Skin epidermis (tissue), 12 donors: ENCODE results near the gene ZNF544.

Experiments
- H3K27ac ChIP-seq, 21 experiments: fragments of 200-600 bp; sonication (generic) in 11 of 21; one replicate each; pipeline ENCODE4 v1.5.0; 2020; ENCODE audit warnings: mild to moderate bottlenecking in 3 of 21, inconsistent platforms in 2 of 21, moderate library complexity in 2 of 21
- H3K4me3 ChIP-seq, 7 experiments: fragments of 200-600 bp; sonication (generic) in 2 of 7; one replicate each; pipeline ENCODE4 v1.5.0; 2020; ENCODE audit warnings: inconsistent platforms in 2 of 7, mild to moderate bottlenecking in 2 of 7, moderate library complexity in 1 of 7

ZNF544 gene

GRCh38 chr19:58228585-58229254, at the start of gene ZNF544:
TSS of gene ZNF544 (plus strand) at chr19:58228914. CDS start at chr19:58244024, 15,110 bp downstream.
- H3K4me3 ChIP-seq: peak within 1 kb of the TSS; percentile 44 to 89 (median 80)
- peak within 1 kb of the TSS; percentile 28 to 88 (median 79) for H3K27ac ChIP-seq

GRCh38 chr19:58181902-58182576, 46.7 kb upstream of the ZNF544 start:
- H3K27ac ChIP-seq: peak overlapping the region in 18 of 21 experiments; percentile 91 to 99 (median 98)
- H3K4me3 ChIP-seq: peak overlapping the region in 6 of 7 experiments; percentile 53 to 89 (median 70)

GRCh38 chr19:58182577-58182988, 46.1 kb upstream of the ZNF544 start:
- peak overlapping the region in 20 of 21 experiments; percentile 91 to 99 (median 98) for H3K27ac ChIP-seq
- H3K4me3 ChIP-seq: peak overlapping the region; percentile 53 to 89 (median 80)

- Histone ChIP-seq H3K4me3 (peak within 1 kb of the TSS; percentile 53 to 89 (median 80)), H3K27ac (peak within 1 kb of the TSS; percentile 91 to 99 (median 98))
These were observed 45.5 kb upstream of the ZNF544 start, which contains the start of gene ZNF274 for GRCh38 chr19:58182989-58183816. TSS of gene ZNF274 (plus strand) at chr19:58183061. CDS start at chr19:58183966, 905 bp downstream.

GRCh38 chr19:58183817-58184215, 44.9 kb upstream of the ZNF544 start:
- peak overlapping the region in 20 of 21 experiments; percentile 91 to 99 (median 98) for H3K27ac ChIP-seq
- H3K4me3 ChIP-seq: peak overlapping the region; percentile 53 to 89 (median 80)

- Histone ChIP-seq H3K4me3 (no peak overlapping the region), H3K27ac (no peak overlapping the region)
These were observed 31.7 kb upstream of the ZNF544 start for GRCh38 chr19:58196901-58197616.

- no peak overlapping the region for H3K4me3 ChIP-seq
These were observed 24.8 kb upstream of the ZNF544 start for GRCh38 chr19:58203814-58204475.

GRCh38 chr19:58204566-58204965, 24.1 kb upstream of the ZNF544 start:
- H3K4me3 ChIP-seq: no peak overlapping the region

More at GRCh38 chr19:58203814-58204475, 24.8 kb upstream of the ZNF544 start:
- H3K27ac ChIP-seq: no peak overlapping the region

GRCh38 chr19:58209577-58209976, 19.1 kb upstream of the ZNF544 start:
- H3K4me3 ChIP-seq: no peak overlapping the region
- no peak overlapping the region for H3K27ac ChIP-seq

More at GRCh38 chr19:58204566-58204965, 24.1 kb upstream of the ZNF544 start:
- H3K27ac ChIP-seq: no peak overlapping the region

- H3K4me3 ChIP-seq: no peak overlapping the region
- no peak overlapping the region for H3K27ac ChIP-seq
These were observed 16.2 kb upstream of the ZNF544 start for GRCh38 chr19:58212336-58213074.

GRCh38 chr19:58213075-58213369, 15.7 kb upstream of the ZNF544 start:
- Histone ChIP-seq H3K4me3 (no peak overlapping the region), H3K27ac (no peak overlapping the region)

GRCh38 chr19:58217069-58217481, 11.6 kb upstream of the ZNF544 start:
- Histone ChIP-seq H3K27ac (no peak overlapping the region), H3K4me3 (no peak overlapping the region)

GRCh38 chr19:58217607-58218391, 10.9 kb upstream of the ZNF544 start:
- Histone ChIP-seq H3K4me3 (no peak overlapping the region), H3K27ac (no peak overlapping the region)

- Histone ChIP-seq H3K4me3 (no peak overlapping the region), H3K27ac (no peak overlapping the region)
These were observed 9.8 kb upstream of the ZNF544 start for GRCh38 chr19:58218899-58219298.

GRCh38 chr19:58227964-58228584, 640 bp upstream of the ZNF544 start:
- peak overlapping the region; percentile 28 to 88 (median 79) for H3K27ac ChIP-seq
- peak overlapping the region; percentile 44 to 89 (median 80) for H3K4me3 ChIP-seq

- H3K4me3 ChIP-seq: peak overlapping the region; percentile 44 to 89 (median 80)
- peak overlapping the region in 19 of 21 experiments; percentile 59 to 88 (median 81) for H3K27ac ChIP-seq
These were observed 533 bp downstream of the ZNF544 start for GRCh38 chr19:58229255-58229639.

GRCh38 chr19:58237324-58237723, 8.6 kb downstream of the ZNF544 start:
- Histone ChIP-seq H3K27ac (no peak overlapping the region), H3K4me3 (no peak overlapping the region)
